Tibial nerve (tissue), 4 donors: ENCODE data around the gene ANKFN1. TPM values are rescaled to one million over a fixed set of nuclear protein-coding genes. Genes with fewer than 3 reads are reported as not detected.

Experiments used
- DNase-seq, 2 donors: peaks; one replicate each; pipeline ENCODE4 v3.0.0-alpha.2; 2019; ENCODE audit warnings: low spot score in 2 of 2
- H3K27ac ChIP-seq, 4 donors: fragments of 200-600 bp; sonication (generic) in 3 of 4; one replicate each; pipeline ENCODE4 v1.5.1; 2017 to 2019; ENCODE audit warnings: mild to moderate bottlenecking in 1 of 4
- H3K27me3 ChIP-seq, 2 donors: fragments of 200-600 bp; sonication (generic) in 1 of 2; one replicate each; pipeline versions ENCODE4 v1.5.1 to v1.6.0; 2017 to 2019
- H3K36me3 ChIP-seq, 3 donors: fragments of 200-600 bp; sonication (generic); one replicate each; pipeline ENCODE4 v1.5.1; 2018 to 2019
- H3K4me1 ChIP-seq, 4 donors: fragments of 200-600 bp; sonication (generic) in 3 of 4; one replicate each; pipeline ENCODE4 v1.5.1; 2017 to 2019
- H3K4me3 ChIP-seq, 4 donors: fragments of 200-600 bp; sonication (generic) in 3 of 4; one replicate each; pipeline ENCODE4 v1.5.1; 2017 to 2019; ENCODE audit warnings: mild to moderate bottlenecking in 1 of 4, moderate library complexity in 1 of 4
- H3K9me3 ChIP-seq, 4 donors: fragments of 200-600 bp; sonication (generic) in 3 of 4; one replicate each; pipeline ENCODE4 v1.5.1; 2017 to 2019
- CTCF ChIP-seq, 5 experiments: fragments of 200-600 bp in 3 of 5; fragments of 450-650 bp in 2 of 5; sonication (generic) in 3 of 5; IDR thresholded peaks; one replicate each; pipeline ENCODE4 v1.5.1; 2016 to 2019; ENCODE audit warnings: antibody characterized with exemption in 5 of 5, mild to moderate bottlenecking in 3 of 5, moderate library complexity in 2 of 5
- EP300 ChIP-seq, 2 donors: sonication (generic); formaldehyde crosslinking; IDR thresholded peaks; one replicate each; pipeline ENCODE4 v1.6.1; 2017; ENCODE audit warnings: antibody characterized with exemption in 2 of 2, mild to moderate bottlenecking in 1 of 2
- POLR2A ChIP-seq, 2 donors: fragments of 450-650 bp; IDR thresholded peaks; one replicate each; pipeline ENCODE4 v1.6.1; 2017; ENCODE audit warnings: antibody characterized with exemption in 2 of 2, mild to moderate bottlenecking in 2 of 2, moderate library complexity in 2 of 2
- WGBS, 2 donors: methylation state at CpG; one replicate each; pipeline ENCODE4 v1.1.5; 2018; 5-methylcytosine and 5-hydroxymethylcytosine counted together
- total RNA-seq, 4 donors: library from RNA; depleted of rRNA; stranded (reverse); fragments of >200 nt; gene quantifications; one replicate each; pipeline ENCODE4 v1.1.0, GENCODE V29; 2016

ANKFN1 gene
- total RNA-seq, 4 donors from 2014 or later, result 0.63 to 6.5 (median 2.1) TPM; not detected in 1

- DNase-seq, result no peak
- Histone ChIP-seq H3K27ac (no peak overlapping the region), H3K4me3 (no peak overlapping the region), H3K36me3 (no peaks in the 10 kb centered on the region), H3K27me3 (no peaks in the 10 kb centered on the region), H3K4me1 (no peaks in the 10 kb centered on the region), H3K9me3 (no peaks in the 10 kb centered on the region)
- 73 to 81% methylated on average over 10 of the region's 10 CpGs for WGBS, 2 donors
- TF ChIP-seq EP300 (IDR thresholded peaks at IDR 0.05) (no peak), CTCF (IDR thresholded peaks at IDR 0.05) (no peak), POLR2A (IDR thresholded peaks at IDR 0.05) (no peak)
Measured at GRCh38 chr17:56434610-56435009, 281.3 kb downstream of the ANKFN1 start.

GRCh38 chr17:56436142-56436541, 282.9 kb downstream of the ANKFN1 start:
- Histone ChIP-seq H3K4me1 (peaks cover 0 to 7% (median 0%) of the 10 kb centered on the region in 4 donors), H3K36me3 (no peaks in the 10 kb centered on the region), H3K27me3 (no peaks in the 10 kb centered on the region), H3K4me3 (no peak overlapping the region), H3K27ac (no peak overlapping the region), H3K9me3 (no peaks in the 10 kb centered on the region)
- DNase-seq, result no peak
- TF ChIP-seq POLR2A (IDR thresholded peaks at IDR 0.05) (no peak), CTCF (IDR thresholded peaks at IDR 0.05) (no peak), EP300 (IDR thresholded peaks at IDR 0.05) (no peak)
- WGBS, 2 donors, result 91 to 92% methylated on average over 4 of the region's 4 CpGs

GRCh38 chr17:56440419-56440818, 287.1 kb downstream of the ANKFN1 start:
- no peaks in the 10 kb centered on the region for H3K36me3 ChIP-seq
- H3K4me1 ChIP-seq, result peaks cover 0 to 13% (median 0%) of the 10 kb centered on the region in 4 donors
- no peaks in the 10 kb centered on the region for H3K27me3 ChIP-seq
- no peaks in the 10 kb centered on the region for H3K9me3 ChIP-seq
- no peak overlapping the region for H3K27ac ChIP-seq
- 29 to 41% methylated on average over 2 of the region's 2 CpGs for WGBS, 2 donors
- no peak overlapping the region for H3K4me3 ChIP-seq
- TF ChIP-seq EP300 (IDR thresholded peaks at IDR 0.05) (no peak), POLR2A (IDR thresholded peaks at IDR 0.05) (no peak), CTCF (IDR thresholded peaks at IDR 0.05) (no peak)
- DNase-seq, result no peak

- Histone ChIP-seq H3K36me3 (no peaks in the 10 kb centered on the region), H3K27ac (no peak overlapping the region), H3K4me1 (peaks cover 0 to 13% (median 0%) of the 10 kb centered on the region in 4 donors), H3K9me3 (no peaks in the 10 kb centered on the region), H3K4me3 (no peak overlapping the region), H3K27me3 (no peaks in the 10 kb centered on the region)
- DNase-seq, result no peak
- no peak for TF ChIP-seq CTCF (IDR thresholded peaks at IDR 0.05)
- no peak for TF ChIP-seq POLR2A (IDR thresholded peaks at IDR 0.05)
- TF ChIP-seq EP300 (IDR thresholded peaks at IDR 0.05), result no peak
- 27 to 44% methylated on average over 3 of the region's 3 CpGs for WGBS, 2 donors
Measured at GRCh38 chr17:56441308-56441707, 288.0 kb downstream of the ANKFN1 start.

- 63 to 64% methylated on average over 9 of the region's 9 CpGs for WGBS, 2 donors
- TF ChIP-seq EP300 (IDR thresholded peaks at IDR 0.05) (no peak), CTCF (IDR thresholded peaks at IDR 0.05) (no peak), POLR2A (IDR thresholded peaks at IDR 0.05) (no peak)
- Histone ChIP-seq H3K9me3 (no peaks in the 10 kb centered on the region), H3K36me3 (no peaks in the 10 kb centered on the region), H3K27me3 (no peaks in the 10 kb centered on the region), H3K4me3 (no peak overlapping the region), H3K27ac (no peak overlapping the region), H3K4me1 (peaks cover 0 to 6% (median 0%) of the 10 kb centered on the region in 4 donors)
- DNase-seq, result no peak
Measured at GRCh38 chr17:56445692-56446411, 292.6 kb downstream of the ANKFN1 start.
